Right atrium auricular region (tissue), 2 donors: ENCODE data around the gene PITPNB. TPM values are rescaled to one million over a fixed set of nuclear protein-coding genes. Genes with fewer than 3 reads are reported as not detected.

Experiments used
- DNase-seq: peaks from one replicate; pipeline ENCODE4 v3.0.0-alpha.2; 2019; ENCODE audit warnings: low spot score
- H3K27ac ChIP-seq, 2 donors: fragments of 200-600 bp; sonication (generic); 1 replicate in 1 of 2; 2 replicates in 1 of 2; pipeline ENCODE4 v1.5.1; 2016 to 2019
- H3K27me3 ChIP-seq, 2 donors: fragments of 200-600 bp; sonication (generic); one replicate each; pipeline versions ENCODE4 v1.5.1 to v1.6.0; 2017 to 2019
- H3K36me3 ChIP-seq: fragments of 200-600 bp; sonication (generic); one replicate; pipeline ENCODE4 v1.5.1; 2016
- H3K4me1 ChIP-seq, 2 donors: fragments of 200-600 bp; sonication (generic); one replicate each; pipeline versions ENCODE4 v1.5.1 to v1.6.0; 2017 to 2019
- H3K4me3 ChIP-seq, 2 donors: fragments of 200-600 bp; sonication (generic); 1 replicate in 1 of 2; 2 replicates in 1 of 2; pipeline ENCODE4 v1.5.1; 2017 to 2019; ENCODE audit warnings: mild to moderate bottlenecking in 1 of 2, moderate library complexity in 1 of 2
- H3K9me3 ChIP-seq, 2 donors: fragments of 200-600 bp; sonication (generic); one replicate each; pipeline ENCODE4 v1.5.1; 2019
- CTCF ChIP-seq, 2 donors: fragments of 200-600 bp; sonication (generic); IDR thresholded peaks; one replicate each; pipeline ENCODE4 v1.5.1; 2019; ENCODE audit warnings: antibody characterized with exemption in 2 of 2
- total RNA-seq, 2 donors: library from RNA; depleted of rRNA; stranded (reverse); fragments of >200 nt; gene quantifications; one replicate each; pipeline ENCODE4 v1.1.0, GENCODE V29; 2016

The PITPNB gene
- 10 to 100 TPM; 26.3 to 43.0 TPM for total RNA-seq

- H3K27ac ChIP-seq, result peak within 1 kb of the TSS; percentile 97 to 99
- no peaks in the 10 kb centered on the region for H3K9me3 ChIP-seq
- TF ChIP-seq CTCF (IDR thresholded peaks at IDR 0.05), result no peak
- H3K4me3 ChIP-seq, result peak within 1 kb of the TSS; percentile 99
- DNase-seq, result peak; percentile 96
- H3K4me1 ChIP-seq, result peaks cover 0 to 54% of the 10 kb centered on the region in 2 donors
- H3K36me3 ChIP-seq, result peaks cover 3% of the 10 kb centered on the region
- no peaks in the 10 kb centered on the region for H3K27me3 ChIP-seq
These were observed at the start of gene PITPNB for GRCh38 chr22:27919222-27919941. TSS of gene PITPNB (minus strand) at chr22:27919256. CDS start at chr22:27919191, 65 bp downstream.

GRCh38 chr22:27966168-27967064 is 47.4 kb upstream of the PITPNB start:
- H3K4me3 ChIP-seq, result no peak overlapping the region
- TF ChIP-seq CTCF (IDR thresholded peaks at IDR 0.05), result no peak
- H3K27me3 ChIP-seq, result no peaks in the 10 kb centered on the region
- H3K9me3 ChIP-seq, result peaks cover 0 to 21% of the 10 kb centered on the region in 2 donors
- H3K36me3 ChIP-seq, result no peaks in the 10 kb centered on the region
- peaks cover 0 to 12% of the 10 kb centered on the region in 2 donors for H3K4me1 ChIP-seq
- no peak for DNase-seq
- H3K27ac ChIP-seq, result no peak overlapping the region

GRCh38 chr22:27962268-27963044 is 43.4 kb upstream of the PITPNB start:
- Histone ChIP-seq H3K4me1 (peaks cover 0 to 20% of the 10 kb centered on the region in 2 donors), H3K4me3 (no peak overlapping the region), H3K36me3 (no peaks in the 10 kb centered on the region), H3K27me3 (no peaks in the 10 kb centered on the region), H3K9me3 (no peaks in the 10 kb centered on the region), H3K27ac (peak overlapping the region in 1 of 2 donors; percentile 30)
- DNase-seq, result no peak
- no peak for TF ChIP-seq CTCF (IDR thresholded peaks at IDR 0.05)

GRCh38 chr22:27961680-27962079 is 42.6 kb upstream of the PITPNB start:
- no peak for DNase-seq
- H3K27ac ChIP-seq, result peak overlapping the region in 1 of 2 donors; percentile 30
- no peak overlapping the region for H3K4me3 ChIP-seq
- TF ChIP-seq CTCF (IDR thresholded peaks at IDR 0.05), result no peak
- no peaks in the 10 kb centered on the region for H3K36me3 ChIP-seq
- no peaks in the 10 kb centered on the region for H3K9me3 ChIP-seq
- peaks cover 0 to 20% of the 10 kb centered on the region in 2 donors for H3K4me1 ChIP-seq
- H3K27me3 ChIP-seq, result no peaks in the 10 kb centered on the region

- H3K27ac ChIP-seq, result no peak overlapping the region
- no peaks in the 10 kb centered on the region for H3K27me3 ChIP-seq
- no peak overlapping the region for H3K4me3 ChIP-seq
- H3K4me1 ChIP-seq, result peaks cover 0 to 20% of the 10 kb centered on the region in 2 donors
- H3K36me3 ChIP-seq, result no peaks in the 10 kb centered on the region
- no peaks in the 10 kb centered on the region for H3K9me3 ChIP-seq
- no peak for DNase-seq
- no peak for TF ChIP-seq CTCF (IDR thresholded peaks at IDR 0.05)
These were observed 42.1 kb upstream of the PITPNB start for GRCh38 chr22:27961182-27961581.
